Prostate gland (tissue), 2 donors: Measurements from ENCODE around the gene NTM. TPM values are rescaled to one million over a fixed set of nuclear protein-coding genes. Genes with fewer than 3 reads are reported as not detected.

Experiments
- DNase-seq: peaks from one replicate; pipeline ENCODE4 v3.0.0-alpha.2; 2019; ENCODE audit warnings: low spot score
- H3K27ac ChIP-seq, 2 donors: fragments of 200-600 bp; sonication (generic); 2 replicates each; pipeline ENCODE4 v1.5.1; 2017 to 2019
- H3K27me3 ChIP-seq: fragments of 200-600 bp; sonication (generic); replicated peaks from 2 replicates; pipeline ENCODE4 v1.5.1; 2019; ENCODE audit not compliant: insufficient read depth
- H3K36me3 ChIP-seq, 2 donors: fragments of 200-600 bp; sonication (generic); 1 replicate in 1 of 2; 2 replicates in 1 of 2; pipeline versions ENCODE4 v1.5.1 to v1.8.1; 2017 to 2019
- H3K4me1 ChIP-seq: fragments of 200-600 bp; sonication (generic); replicated peaks from 2 replicates; pipeline ENCODE4 v1.5.1; 2019
- H3K4me3 ChIP-seq, 2 donors: fragments of 200-600 bp; sonication (generic); 2 replicates each; pipeline ENCODE4 v1.5.1; 2017 to 2019
- H3K9me3 ChIP-seq: fragments of 200-600 bp; sonication (generic); 2 replicates; pipeline ENCODE4 v1.5.1; 2017
- POLR2A ChIP-seq: fragments of 450-650 bp; IDR thresholded peaks from one replicate; pipeline ENCODE4 v1.6.1; 2016; ENCODE audit warnings: antibody characterized with exemption, mild to moderate bottlenecking
- POLR2AphosphoS5 ChIP-seq: sonication (generic); formaldehyde crosslinking; IDR thresholded peaks from one replicate; pipeline ENCODE4 v1.6.1; 2017; ENCODE audit warnings: antibody characterized with exemption
- WGBS: methylation state at CpG from one replicate; pipeline ENCODE4 v1.1.5; 2018; 5-methylcytosine and 5-hydroxymethylcytosine counted together
- intact Hi-C: fragments of 100-400 bp; cut with DNase I; formaldehyde crosslinking; loops from one replicate; pipeline ENCODE4 v1.14.2; 2022
- total RNA-seq, 2 donors: library from RNA; depleted of rRNA; stranded (reverse); fragments of >200 nt; gene quantifications; one replicate each; pipeline ENCODE4 v1.1.0, GENCODE V29; 2016
- TF ChIP-seq, protein P1 (sequence below), 4 experiments: fragments of 200-600 bp in 2 of 4; fragments of 450-650 bp in 2 of 4; sonication (generic) in 2 of 4; IDR thresholded peaks; 1 replicate in 3 of 4; 2 replicates in 1 of 4; pipeline ENCODE4 v1.5.1; 2016 to 2019; ENCODE audit warnings: antibody characterized with exemption in 4 of 4, mild to moderate bottlenecking in 2 of 4, moderate library complexity in 2 of 4

Gene NTM
- total RNA-seq, 2 donors from 2014 or later = 7.4 TPM; not detected in 1

DNA sequence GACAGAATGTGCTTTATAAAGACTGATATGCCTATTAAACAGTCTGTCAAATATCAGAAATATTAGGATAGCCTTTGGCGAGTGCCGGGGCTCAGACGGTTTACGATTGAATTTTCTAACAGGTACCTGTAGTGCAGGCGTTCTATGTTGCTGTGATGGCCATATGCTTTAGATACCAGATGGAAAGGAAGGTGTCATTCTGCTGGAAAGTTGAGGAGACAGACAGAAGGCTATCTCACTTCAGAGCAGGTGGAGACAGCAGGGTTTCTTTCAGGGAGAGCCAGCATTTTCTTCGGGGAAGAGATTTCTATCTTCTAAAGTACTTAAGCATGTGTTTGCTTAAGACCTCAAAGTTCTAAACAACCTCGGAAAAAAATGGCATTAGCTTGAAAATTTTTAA, 415.4 kb downstream of the NTM start:
- no peak for DNase-seq
- WGBS = 42% methylated on average over 7 of the region's 7 CpGs

DNA sequence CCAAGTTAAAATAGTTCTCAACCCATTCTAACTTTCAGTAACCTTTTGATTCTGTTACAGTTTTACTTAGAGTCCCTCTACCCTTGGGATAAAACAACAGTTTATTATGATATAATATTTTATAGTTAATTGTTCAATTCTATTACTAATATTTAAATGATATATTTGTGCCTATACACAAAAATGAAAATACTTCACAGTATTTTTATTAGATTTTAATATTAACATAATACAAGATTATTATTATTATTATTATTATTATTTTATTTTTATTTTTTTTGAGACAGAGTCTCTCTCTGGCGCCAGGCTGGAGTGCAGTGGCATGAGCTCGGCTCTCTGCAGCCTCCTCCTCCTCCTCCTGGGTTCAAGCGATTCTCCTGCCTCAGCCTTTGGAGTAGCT, 416.7 kb downstream of the NTM start:
- TF ChIP-seq POLR2A (no peak), POLR2AphosphoS5 (no peak)
- TF ChIP-seq, protein P1, sequence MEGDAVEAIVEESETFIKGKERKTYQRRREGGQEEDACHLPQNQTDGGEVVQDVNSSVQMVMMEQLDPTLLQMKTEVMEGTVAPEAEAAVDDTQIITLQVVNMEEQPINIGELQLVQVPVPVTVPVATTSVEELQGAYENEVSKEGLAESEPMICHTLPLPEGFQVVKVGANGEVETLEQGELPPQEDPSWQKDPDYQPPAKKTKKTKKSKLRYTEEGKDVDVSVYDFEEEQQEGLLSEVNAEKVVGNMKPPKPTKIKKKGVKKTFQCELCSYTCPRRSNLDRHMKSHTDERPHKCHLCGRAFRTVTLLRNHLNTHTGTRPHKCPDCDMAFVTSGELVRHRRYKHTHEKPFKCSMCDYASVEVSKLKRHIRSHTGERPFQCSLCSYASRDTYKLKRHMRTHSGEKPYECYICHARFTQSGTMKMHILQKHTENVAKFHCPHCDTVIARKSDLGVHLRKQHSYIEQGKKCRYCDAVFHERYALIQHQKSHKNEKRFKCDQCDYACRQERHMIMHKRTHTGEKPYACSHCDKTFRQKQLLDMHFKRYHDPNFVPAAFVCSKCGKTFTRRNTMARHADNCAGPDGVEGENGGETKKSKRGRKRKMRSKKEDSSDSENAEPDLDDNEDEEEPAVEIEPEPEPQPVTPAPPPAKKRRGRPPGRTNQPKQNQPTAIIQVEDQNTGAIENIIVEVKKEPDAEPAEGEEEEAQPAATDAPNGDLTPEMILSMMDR (IDR thresholded peaks at IDR 0.05) = no peak
- H3K4me3 ChIP-seq = no peak overlapping the region
- no peaks in the 10 kb centered on the region for H3K4me1 ChIP-seq
- no peaks in the 10 kb centered on the region for H3K27me3 ChIP-seq
- intact Hi-C loops = no loop called here
- H3K9me3 ChIP-seq = no peaks in the 10 kb centered on the region
- WGBS = 73% methylated on average over 3 of the region's 3 CpGs
- H3K36me3 ChIP-seq = no peaks in the 10 kb centered on the region
- no peak overlapping the region for H3K27ac ChIP-seq
- DNase-seq = no peak

More for the DNA sequence above, 415.4 kb downstream of the NTM start:
- Histone ChIP-seq H3K4me3 (no peak overlapping the region), H3K4me1 (no peaks in the 10 kb centered on the region), H3K27me3 (no peaks in the 10 kb centered on the region), H3K27ac (no peak overlapping the region), H3K36me3 (no peaks in the 10 kb centered on the region), H3K9me3 (no peaks in the 10 kb centered on the region)
- intact Hi-C loops = no loop called here
- TF ChIP-seq POLR2AphosphoS5 (no peak), POLR2A (no peak)
- TF ChIP-seq, protein P1 (IDR thresholded peaks at IDR 0.05) = no peak

DNA sequence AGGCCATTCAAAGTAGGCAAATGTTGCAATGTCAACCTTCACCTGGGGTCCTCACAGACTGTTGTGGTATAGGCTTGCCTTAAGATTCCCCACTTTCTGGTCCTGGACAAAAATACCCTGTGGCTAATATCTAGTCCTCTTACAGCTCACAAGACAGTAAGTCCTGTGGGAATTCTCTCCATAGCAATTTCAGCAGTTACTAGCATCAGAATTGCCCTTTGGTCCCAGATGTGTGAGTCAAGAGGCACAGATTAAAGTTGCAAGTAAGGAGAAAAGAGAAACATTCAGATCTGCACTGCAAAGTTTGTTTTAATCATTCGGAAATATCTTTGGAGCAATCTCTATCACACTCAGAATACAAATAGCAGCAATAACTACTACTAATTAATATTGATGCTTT, 420.2 kb downstream of the NTM start:
- H3K36me3 ChIP-seq = no peaks in the 10 kb centered on the region
- H3K4me1 ChIP-seq = no peaks in the 10 kb centered on the region
- intact Hi-C loops = no loop called here
- no peak overlapping the region for H3K27ac ChIP-seq
- H3K4me3 ChIP-seq = no peak overlapping the region
- H3K27me3 ChIP-seq = no peaks in the 10 kb centered on the region
- 70% methylated on average over 1 of the region's 1 CpG for WGBS
- H3K9me3 ChIP-seq = no peaks in the 10 kb centered on the region
- TF ChIP-seq, protein P1 (IDR thresholded peaks at IDR 0.05) = no peak
- TF ChIP-seq POLR2AphosphoS5 (no peak), POLR2A (no peak)
- DNase-seq = no peak

DNA sequence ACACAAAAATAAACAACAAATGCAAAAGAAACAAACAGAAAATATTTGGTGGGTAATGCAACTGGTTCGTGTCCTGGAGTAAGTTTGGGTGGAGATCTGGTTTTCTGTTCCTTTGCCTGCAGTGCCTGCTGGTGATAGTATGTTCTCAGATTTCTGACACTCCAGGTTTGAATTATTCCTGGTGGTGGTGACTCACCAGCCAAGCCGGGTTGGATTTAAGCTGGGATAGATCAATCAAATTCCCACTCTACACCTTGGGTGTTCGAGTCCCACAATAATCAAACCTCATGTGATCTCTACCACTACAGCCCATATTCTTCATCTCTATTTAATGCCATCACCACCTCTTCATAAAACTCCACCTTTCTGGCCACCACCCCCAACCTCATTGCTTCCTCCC, 421.8 kb downstream of the NTM start:
- intact Hi-C loops = no loop called here
- Histone ChIP-seq H3K9me3 (no peaks in the 10 kb centered on the region), H3K27me3 (no peaks in the 10 kb centered on the region), H3K36me3 (no peaks in the 10 kb centered on the region), H3K27ac (no peak overlapping the region), H3K4me3 (no peak overlapping the region), H3K4me1 (no peaks in the 10 kb centered on the region)
- no peak for DNase-seq
- WGBS = 80% methylated on average over 3 of the region's 3 CpGs
- no peak for TF ChIP-seq POLR2A
- TF ChIP-seq POLR2AphosphoS5 = no peak
- TF ChIP-seq, protein P1 (IDR thresholded peaks at IDR 0.05) = no peak

DNA sequence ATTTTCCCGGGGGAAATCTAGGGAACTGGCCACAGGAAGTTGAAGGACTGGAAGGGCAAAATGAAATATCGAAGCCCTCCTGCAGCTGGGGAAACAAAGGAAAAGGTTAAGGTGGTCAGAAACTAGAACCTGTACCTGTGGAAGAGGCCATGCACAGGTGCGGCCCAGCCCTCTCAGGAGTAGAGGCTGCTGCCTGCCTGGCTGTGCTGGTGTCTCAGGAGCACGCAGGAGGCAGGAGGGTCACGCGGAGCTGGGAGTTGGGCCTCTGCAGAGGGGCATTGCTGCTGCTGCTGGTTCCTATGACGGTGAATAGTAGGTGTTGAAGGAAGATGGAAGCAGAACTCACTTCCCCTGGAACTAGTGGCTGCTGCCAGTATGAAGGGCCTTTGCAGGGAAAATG, 425.7 kb downstream of the NTM start:
- no peak for TF ChIP-seq POLR2A
- TF ChIP-seq POLR2AphosphoS5 = no peak
- TF ChIP-seq, protein P1 (IDR thresholded peaks at IDR 0.05) = no peak
- intact Hi-C loops = no loop called here
- H3K27ac ChIP-seq = no peak overlapping the region
- no peaks in the 10 kb centered on the region for H3K27me3 ChIP-seq
- no peak for DNase-seq
- H3K36me3 ChIP-seq = no peaks in the 10 kb centered on the region
- no peak overlapping the region for H3K4me3 ChIP-seq
- H3K4me1 ChIP-seq = no peaks in the 10 kb centered on the region
- H3K9me3 ChIP-seq = no peaks in the 10 kb centered on the region
- 77% methylated on average over 7 of the region's 7 CpGs for WGBS
